HG02678 (cell line): ENCODE results near the gene ARHGAP30.
"Not testable (repeated sequence)": the region's sequence is repeated elsewhere in the genome, so short reads cannot be mapped to it uniquely, and the experiment has no call there.

ENCODE experiments used
- ATAC-seq: cut with Tn5 transposase; IDR thresholded peaks from one replicate; pipeline ENCODE4 v1.9.1; 2021; ENCODE audit warnings: mild to moderate bottlenecking, moderate library complexity; ENCODE audit not compliant: unreplicated experiment

Gene ARHGAP30

DNA sequence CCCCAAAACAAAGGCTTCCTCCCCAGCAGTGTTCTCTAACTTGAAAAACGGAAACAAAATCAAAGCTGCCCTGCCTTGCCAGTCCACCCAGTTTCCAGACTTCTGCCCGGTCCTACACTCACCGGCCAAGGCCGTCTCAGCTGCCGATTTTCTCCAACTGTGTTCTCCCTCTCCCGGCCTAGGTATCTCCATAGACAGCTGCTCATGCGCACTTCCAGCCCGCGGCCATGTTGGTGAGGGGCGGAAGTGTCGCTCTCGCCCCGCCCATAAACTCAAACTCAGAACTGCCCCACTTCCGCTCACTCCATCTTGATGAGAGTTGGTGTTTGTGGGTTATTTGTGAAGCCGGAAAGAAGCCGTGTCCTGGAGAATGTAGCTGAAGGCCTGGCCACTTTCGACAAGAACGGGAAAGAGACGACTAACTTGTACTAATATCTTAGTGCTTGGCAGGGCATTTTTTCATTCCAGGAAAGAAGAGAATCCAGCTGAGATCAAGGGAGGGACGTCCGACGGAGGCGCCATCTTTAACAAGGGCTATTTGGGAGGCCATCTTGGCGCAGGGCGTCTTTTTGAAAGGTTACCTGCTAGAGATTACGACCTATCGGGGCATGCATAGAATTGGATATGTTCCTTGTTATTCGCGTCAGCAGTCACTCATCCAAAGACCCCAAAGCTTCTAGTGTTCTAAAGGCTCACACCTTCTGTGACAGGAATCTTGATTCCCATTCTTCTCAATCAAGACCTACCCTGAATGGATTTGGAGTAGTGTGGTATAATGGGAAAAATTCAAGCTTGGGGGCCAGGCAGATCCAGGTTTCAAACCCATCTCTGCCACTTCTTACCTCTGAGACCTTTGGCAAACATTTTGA is 23.7 kb downstream of the ARHGAP30 start, which contains the start of gene USF1:
Gene USF1 (minus strand): TSS at position 242 of the 869 bp plus-strand sequence. CDS start 2,702 bp downstream, outside the sequence.
- ATAC-seq: peak; percentile 64

DNA sequence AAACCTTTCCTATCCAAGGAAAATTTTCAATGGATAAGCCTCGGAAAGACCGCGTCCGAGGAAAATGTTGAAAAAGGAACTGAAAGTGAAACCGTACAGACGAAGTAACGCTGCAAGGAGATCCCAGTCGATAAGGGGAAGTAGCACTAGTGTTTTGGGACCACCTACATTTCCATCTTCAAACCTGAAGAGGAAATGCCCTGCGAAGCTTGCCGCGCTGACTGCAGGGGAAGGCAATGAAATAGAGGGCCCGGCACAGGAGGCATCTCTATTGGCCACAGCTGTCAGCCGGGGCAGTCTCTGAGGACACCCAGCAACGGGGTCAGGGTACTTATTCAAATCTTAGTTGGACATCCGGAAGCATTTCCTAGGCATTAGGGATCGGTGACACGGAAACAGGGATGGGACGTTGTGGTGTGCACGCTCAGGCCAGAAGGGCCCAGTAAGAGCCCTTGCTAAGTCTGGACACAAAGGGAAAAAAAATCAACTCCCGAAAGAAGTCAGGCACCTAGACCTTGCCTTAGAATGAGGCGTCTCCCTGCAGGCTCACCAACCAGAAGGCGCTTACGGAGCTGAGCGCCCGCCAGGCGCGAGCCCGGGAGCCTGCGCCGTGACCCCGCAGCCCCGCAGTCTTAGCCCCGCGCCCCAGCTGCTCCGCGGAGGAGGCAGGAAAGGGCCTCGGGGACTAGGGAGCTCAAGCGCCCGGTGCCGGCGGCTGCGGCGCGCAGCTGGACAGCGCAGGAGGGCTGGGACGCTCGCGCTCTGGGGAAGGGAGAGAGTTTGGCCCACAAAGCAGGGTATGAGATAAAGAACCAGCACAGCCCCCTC is 24.6 kb downstream of the ARHGAP30 start:
- peak; percentile 47 for ATAC-seq

- ATAC-seq: no peak
Observed at GRCh38 chr1:161044535-161044907, 25.2 kb downstream of the ARHGAP30 start.

- no peak for ATAC-seq
Observed at GRCh38 chr1:161039546-161039945, 30.1 kb downstream of the ARHGAP30 start.

DNA sequence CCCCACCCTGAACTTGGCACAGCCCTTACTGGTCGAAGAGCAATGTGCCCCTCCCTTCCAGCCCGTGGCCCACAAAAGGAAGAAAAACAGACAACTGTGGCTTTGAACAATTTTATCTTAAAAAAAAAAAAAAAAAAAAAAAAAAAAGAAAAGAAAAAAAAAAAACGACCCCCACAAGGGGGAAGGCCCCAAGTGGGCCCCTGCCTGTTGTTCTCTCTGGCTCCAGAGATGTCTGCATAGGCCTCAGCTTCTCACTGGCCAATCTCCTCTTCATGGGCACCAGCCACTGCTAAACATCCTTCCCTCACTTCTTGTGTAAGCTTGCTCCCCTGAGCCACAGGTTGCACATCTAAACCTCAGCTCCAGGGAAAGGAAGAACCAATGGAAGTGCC is 30.5 kb downstream of the ARHGAP30 start:
- no peak for ATAC-seq

DNA sequence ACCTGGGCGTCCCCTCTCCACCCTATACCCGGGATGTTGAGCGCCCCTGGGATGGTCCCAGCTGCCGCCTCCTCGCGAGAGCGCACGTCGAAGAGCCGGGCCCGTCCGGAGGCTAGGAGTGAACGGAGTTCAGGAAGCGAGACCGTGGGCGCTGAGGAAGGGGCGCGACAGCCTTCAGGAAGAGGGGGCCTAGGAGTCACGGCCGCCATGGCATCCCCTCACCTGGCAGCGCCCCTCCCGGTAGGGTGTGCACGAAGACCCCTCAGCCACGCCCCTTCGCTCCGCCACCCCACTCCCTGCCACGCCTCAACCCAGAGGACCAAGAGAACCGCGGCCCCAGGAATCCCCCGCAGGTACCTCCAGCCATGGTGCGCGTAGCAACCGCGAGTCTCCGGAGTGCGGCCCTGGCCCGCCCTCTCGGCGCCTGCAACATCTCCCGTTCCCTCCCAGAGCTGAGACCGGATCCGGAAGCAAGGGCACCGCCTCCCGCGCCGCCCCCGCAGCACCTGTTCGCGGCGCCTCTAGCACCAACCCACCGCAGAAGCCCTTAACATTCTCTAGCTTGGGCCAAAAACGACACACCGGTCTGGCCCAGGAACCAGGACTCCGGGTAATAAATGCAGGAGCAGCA is 31.1 kb downstream of the ARHGAP30 start, which contains the start of gene TSTD1:
Gene TSTD1 (minus strand): TSS at position 442 of the 631 bp plus-strand sequence. CDS start 75 bp downstream, at position 367.
- peak; percentile 92 for ATAC-seq

GRCh38 chr1:161037661-161038522 is 31.8 kb downstream of the ARHGAP30 start:
- no peak for ATAC-seq

DNA sequence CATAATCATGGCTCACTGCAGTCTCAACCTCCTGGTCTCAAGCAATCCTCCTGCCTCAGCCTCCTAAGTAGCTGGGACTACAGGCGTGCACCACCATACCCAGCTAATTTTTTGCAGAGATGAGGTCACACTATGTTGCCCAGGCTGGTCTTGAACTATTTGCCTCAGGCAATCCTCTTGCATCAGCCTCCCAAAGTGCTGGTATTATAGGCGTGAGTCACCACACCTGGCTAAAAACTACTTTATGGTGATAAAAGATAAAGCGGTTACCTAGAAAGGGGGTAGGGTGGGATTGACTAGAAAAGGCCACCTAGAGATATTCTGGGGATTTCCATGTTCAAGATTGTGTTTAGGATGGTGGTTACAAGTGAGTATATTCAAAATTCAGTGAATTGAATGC is 35.9 kb downstream of the ARHGAP30 start:
- no peak for ATAC-seq

DNA sequence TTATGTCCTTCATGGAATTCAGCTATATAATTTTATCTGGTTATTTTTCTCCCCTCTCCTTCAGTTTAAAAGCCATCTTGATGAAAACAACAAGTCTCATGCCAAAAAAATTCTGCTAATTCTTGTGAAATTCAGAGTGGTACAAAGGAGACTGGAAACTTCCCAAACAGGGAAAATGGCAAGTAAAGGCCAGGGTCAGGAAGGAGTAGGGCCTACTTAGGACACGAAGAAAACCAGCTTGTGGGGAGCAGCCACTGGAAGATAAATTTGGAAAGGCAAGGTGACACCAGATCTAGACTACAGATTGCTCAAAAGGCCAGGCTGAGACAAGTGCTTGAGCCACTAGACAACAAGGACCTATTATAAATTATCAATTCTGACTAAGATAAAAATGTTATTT is 37.3 kb downstream of the ARHGAP30 start:
- ATAC-seq: no peak

DNA sequence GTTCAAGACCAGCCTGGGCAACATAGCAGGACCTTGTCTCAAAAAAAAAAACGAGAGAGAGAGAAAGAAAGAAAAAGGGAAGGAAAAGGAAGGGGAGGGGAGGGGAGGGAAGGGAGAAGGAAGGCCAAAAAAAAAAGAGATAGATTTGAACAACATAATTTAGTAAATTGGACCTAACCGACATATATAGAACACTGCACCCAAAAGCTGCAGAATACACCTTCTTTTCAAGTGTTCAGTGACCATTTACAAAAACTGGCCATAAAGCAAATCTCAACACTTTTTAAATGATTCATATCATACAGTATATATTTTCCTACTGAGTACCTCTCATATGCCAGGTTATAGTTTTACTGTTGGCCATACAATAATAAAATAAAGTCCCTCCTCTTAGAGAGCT is 37.8 kb downstream of the ARHGAP30 start:
- no peak for ATAC-seq

- ATAC-seq: not testable (repeated sequence)
Observed at GRCh38 chr1:161029466-161029865, 40.2 kb downstream of the ARHGAP30 start.

- not testable (repeated sequence) for ATAC-seq
Observed at GRCh38 chr1:161026954-161027353, 42.7 kb downstream of the ARHGAP30 start.

- ATAC-seq: not testable (repeated sequence)
Observed at GRCh38 chr1:161022432-161022831, 47.3 kb downstream of the ARHGAP30 start.

- no peak for ATAC-seq
Observed at GRCh38 chr1:161021970-161022353, 47.7 kb downstream of the ARHGAP30 start.

GRCh38 chr1:161021165-161021969 is 48.3 kb downstream of the ARHGAP30 start:
- peak; percentile 88 for ATAC-seq

GRCh38 chr1:161020509-161021164 is 49.1 kb downstream of the ARHGAP30 start, which contains the start of gene F11R:
Gene F11R (minus strand): TSS chr1:161021152. CDS start chr1:161021073, 79 bp downstream.
- peak; percentile 39 for ATAC-seq

DNA sequence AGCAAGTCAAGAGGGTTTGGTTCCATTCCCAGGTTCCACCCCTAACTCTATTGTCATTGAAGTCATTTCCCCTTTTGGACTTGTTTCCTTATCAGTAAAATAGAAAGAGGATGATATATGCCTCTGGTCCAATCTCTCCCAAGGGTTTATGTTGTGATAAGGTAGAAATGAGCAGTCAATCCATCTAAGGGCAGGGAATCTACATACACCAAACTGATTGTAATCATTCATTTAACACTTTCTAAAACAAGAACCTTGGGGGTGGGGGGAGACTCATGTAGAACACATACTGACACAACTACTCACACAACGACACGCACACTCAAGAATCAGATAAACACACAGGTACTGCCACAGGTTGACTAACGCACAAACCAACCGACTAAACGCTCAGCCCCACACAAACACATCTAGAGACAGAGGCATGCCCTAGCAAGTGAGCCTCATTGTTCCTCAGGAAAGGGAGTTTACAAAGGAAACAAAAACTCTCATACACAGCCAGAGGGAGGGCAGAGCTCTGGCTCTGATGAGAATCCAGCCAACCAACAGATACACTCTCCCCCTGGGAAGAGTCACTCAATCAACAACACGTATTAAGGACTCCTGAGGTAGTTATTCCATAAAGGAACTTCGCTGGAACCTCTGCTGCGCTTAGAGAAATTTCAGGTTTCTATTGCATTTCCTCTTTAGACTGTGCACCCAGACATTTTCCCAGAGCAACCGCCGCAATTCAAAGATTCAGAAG is 49.8 kb downstream of the ARHGAP30 start:
- no peak for ATAC-seq

DNA sequence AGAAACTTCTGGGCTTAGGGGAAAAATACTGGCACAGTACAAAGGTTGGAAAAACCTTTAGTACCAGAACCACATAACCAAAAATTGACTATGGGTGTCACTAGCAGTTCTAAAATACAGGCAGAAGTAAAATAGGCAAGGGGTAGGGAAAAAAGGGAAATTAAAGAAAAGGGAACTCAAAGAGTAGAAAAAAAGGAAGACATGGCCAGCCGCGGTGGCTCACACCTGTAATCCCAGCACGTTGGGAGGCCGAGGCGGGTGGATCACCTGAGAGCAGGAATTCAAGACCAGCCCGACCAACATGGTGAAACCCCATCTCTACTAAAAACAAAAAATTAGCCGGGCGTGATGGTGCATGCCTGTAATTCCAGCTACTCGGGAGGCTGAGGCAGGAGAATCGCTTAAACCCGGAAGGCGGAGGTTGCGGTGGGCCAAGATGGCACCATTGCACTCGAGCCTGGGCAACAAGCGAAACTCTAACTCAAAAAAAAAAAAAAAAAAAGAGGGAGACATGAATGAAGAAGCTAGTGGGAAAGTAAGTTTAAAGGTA is 50.5 kb downstream of the ARHGAP30 start:
- ATAC-seq: not testable (repeated sequence)
